ENCODE results near the gene PPP1R9A. TPM values are rescaled to one million over a fixed set of nuclear protein-coding genes. Genes with fewer than 3 reads are reported as not detected.

Gene PPP1R9A
- total RNA-seq, 4 donors from 2014 or later, result 4.7 to 23.9 (median 11.8) TPM

- no peaks in the 10 kb centered on the region for H3K4me1 ChIP-seq
- H3K36me3 ChIP-seq, result no peaks in the 10 kb centered on the region
- H3K4me3 ChIP-seq, result no peak overlapping the region
- DNase-seq, result no peak
- TF ChIP-seq POLR2A (IDR thresholded peaks at IDR 0.05), result no peak
- TF ChIP-seq CTCF (IDR thresholded peaks at IDR 0.05), result no peak
- H3K9me3 ChIP-seq, result no peaks in the 10 kb centered on the region
- no peak overlapping the region for H3K27ac ChIP-seq
- H3K27me3 ChIP-seq, result no peaks in the 10 kb centered on the region
Measured at GRCh38 chr7:95095259-95095965, 188.0 kb downstream of the PPP1R9A start.

GRCh38 chr7:95095966-95096540, 188.7 kb downstream of the PPP1R9A start:
- TF ChIP-seq CTCF (IDR thresholded peaks at IDR 0.05) (no peak), POLR2A (IDR thresholded peaks at IDR 0.05) (no peak)
- Histone ChIP-seq H3K4me3 (no peak overlapping the region), H3K36me3 (no peaks in the 10 kb centered on the region), H3K27me3 (no peaks in the 10 kb centered on the region), H3K27ac (no peak overlapping the region), H3K4me1 (no peaks in the 10 kb centered on the region), H3K9me3 (no peaks in the 10 kb centered on the region)
- DNase-seq, result no peak

GRCh38 chr7:95097291-95097690, 189.9 kb downstream of the PPP1R9A start:
- H3K4me3 ChIP-seq, result no peak overlapping the region
- H3K27ac ChIP-seq, result no peak overlapping the region
- H3K4me1 ChIP-seq, result no peaks in the 10 kb centered on the region
- no peak for TF ChIP-seq CTCF (IDR thresholded peaks at IDR 0.05)
- TF ChIP-seq POLR2A (IDR thresholded peaks at IDR 0.05), result no peak
- no peak for DNase-seq
- H3K36me3 ChIP-seq, result no peaks in the 10 kb centered on the region
- H3K27me3 ChIP-seq, result no peaks in the 10 kb centered on the region
- H3K9me3 ChIP-seq, result no peaks in the 10 kb centered on the region

- no peak for TF ChIP-seq CTCF (IDR thresholded peaks at IDR 0.05)
- Histone ChIP-seq H3K27ac (no peak overlapping the region), H3K36me3 (no peaks in the 10 kb centered on the region), H3K4me1 (no peaks in the 10 kb centered on the region), H3K4me3 (no peak overlapping the region), H3K27me3 (no peaks in the 10 kb centered on the region), H3K9me3 (no peaks in the 10 kb centered on the region)
- no peak for DNase-seq
Measured at GRCh38 chr7:95097851-95098250, 190.5 kb downstream of the PPP1R9A start.

- TF ChIP-seq CTCF (IDR thresholded peaks at IDR 0.05) (no peak), POLR2A (IDR thresholded peaks at IDR 0.05) (no peak)
- H3K36me3 ChIP-seq, result no peaks in the 10 kb centered on the region
- no peaks in the 10 kb centered on the region for H3K9me3 ChIP-seq
- H3K4me1 ChIP-seq, result no peaks in the 10 kb centered on the region
- no peak overlapping the region for H3K4me3 ChIP-seq
- H3K27ac ChIP-seq, result no peak overlapping the region
- no peak for DNase-seq
- H3K27me3 ChIP-seq, result no peaks in the 10 kb centered on the region
Measured at GRCh38 chr7:95099106-95099505, 191.7 kb downstream of the PPP1R9A start.

Data from Peyer's patch (tissue), 4 donors.